Measurements from ENCODE around the gene EDC4.

Gene EDC4

DNA sequence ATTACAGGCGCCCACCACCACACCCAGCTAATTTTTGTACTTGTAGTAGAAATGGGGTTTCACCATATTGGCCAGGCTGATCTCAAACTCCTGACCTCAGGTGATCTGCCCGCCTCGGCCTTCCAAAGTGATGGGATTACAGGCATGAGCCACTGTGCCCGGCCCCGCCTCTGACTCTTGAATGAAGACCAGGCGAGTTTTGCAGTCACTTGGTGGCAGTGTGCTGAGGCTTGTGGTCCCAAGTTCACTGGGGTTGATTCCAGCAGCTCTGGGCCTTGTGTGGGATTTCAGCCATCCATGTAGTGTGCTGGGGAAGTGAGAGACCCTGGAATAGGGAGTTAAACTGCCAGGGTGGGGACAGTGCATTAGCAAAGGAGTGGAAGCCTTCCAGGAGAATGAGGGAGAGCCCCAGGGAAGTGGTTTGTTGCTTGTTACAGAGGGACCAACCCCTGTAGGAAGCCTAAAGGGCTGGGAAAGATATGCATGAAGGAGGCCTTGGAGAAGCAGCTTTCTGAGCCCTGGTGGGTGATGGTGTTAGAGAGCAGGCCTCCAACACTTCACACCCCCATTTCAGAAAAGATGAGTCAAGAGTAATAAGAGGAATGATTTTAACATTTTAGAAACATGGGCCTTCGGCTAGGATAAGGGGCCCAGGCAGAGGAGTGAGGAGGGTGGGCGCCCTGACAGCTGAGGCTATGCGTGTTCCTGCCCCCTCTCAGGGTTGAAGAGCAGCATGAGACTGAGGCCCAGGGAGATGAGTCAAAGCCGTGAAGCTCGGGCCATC lies 34.7 kb downstream of the EDC4 start:
- H4K20me1 ChIP-seq (ENCODE audit: low read depth, low read length): no peaks in the 10 kb centered on the region
- TF ChIP-seq, protein P1, sequence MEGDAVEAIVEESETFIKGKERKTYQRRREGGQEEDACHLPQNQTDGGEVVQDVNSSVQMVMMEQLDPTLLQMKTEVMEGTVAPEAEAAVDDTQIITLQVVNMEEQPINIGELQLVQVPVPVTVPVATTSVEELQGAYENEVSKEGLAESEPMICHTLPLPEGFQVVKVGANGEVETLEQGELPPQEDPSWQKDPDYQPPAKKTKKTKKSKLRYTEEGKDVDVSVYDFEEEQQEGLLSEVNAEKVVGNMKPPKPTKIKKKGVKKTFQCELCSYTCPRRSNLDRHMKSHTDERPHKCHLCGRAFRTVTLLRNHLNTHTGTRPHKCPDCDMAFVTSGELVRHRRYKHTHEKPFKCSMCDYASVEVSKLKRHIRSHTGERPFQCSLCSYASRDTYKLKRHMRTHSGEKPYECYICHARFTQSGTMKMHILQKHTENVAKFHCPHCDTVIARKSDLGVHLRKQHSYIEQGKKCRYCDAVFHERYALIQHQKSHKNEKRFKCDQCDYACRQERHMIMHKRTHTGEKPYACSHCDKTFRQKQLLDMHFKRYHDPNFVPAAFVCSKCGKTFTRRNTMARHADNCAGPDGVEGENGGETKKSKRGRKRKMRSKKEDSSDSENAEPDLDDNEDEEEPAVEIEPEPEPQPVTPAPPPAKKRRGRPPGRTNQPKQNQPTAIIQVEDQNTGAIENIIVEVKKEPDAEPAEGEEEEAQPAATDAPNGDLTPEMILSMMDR (IDR thresholded peaks at IDR 0.05; ENCODE audit: insufficient read depth, low read length, poor library complexity, severe bottlenecking): no peak
- no peak for TF ChIP-seq EZH2phosphoT487 (conservative IDR thresholded peaks at IDR 0.05; ENCODE audit: low read length)

DNA sequence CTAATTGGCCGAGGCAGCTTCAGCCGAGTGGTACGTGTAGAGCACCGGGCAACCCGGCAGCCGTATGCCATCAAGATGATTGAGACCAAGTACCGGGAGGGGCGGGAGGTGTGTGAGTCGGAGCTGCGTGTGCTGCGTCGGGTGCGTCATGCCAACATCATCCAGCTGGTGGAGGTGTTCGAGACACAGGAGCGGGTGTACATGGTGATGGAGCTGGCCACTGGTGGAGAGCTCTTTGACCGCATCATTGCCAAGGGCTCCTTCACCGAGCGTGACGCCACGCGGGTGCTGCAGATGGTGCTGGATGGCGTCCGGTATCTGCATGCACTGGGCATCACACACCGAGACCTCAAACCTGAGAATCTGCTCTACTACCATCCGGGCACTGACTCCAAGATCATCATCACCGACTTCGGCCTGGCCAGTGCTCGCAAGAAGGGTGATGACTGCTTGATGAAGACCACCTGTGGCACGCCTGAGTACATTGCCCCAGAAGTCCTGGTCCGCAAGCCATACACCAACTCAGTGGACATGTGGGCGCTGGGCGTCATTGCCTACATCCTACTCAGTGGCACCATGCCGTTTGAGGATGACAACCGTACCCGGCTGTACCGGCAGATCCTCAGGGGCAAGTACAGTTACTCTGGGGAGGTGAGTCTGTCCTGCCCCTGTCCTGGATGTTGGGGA lies 36.3 kb downstream of the EDC4 start:
- H3F3A ChIP-seq (ENCODE audit: insufficient read depth): no peaks in the 10 kb centered on the region
- H2AFZ ChIP-seq (ENCODE audit: low read depth, low read length, severe bottlenecking): no peak overlapping the region
- H3K4me2 ChIP-seq (ENCODE audit: low read depth, low read length, poor library complexity, severe bottlenecking): no peak overlapping the region
- H3K9me3 ChIP-seq (ENCODE audit: insufficient read depth, low read length): no peaks in the 10 kb centered on the region
- H3K27ac ChIP-seq (ENCODE audit: low read depth, low read length): no peak overlapping the region
- H3K79me2 ChIP-seq (ENCODE audit: insufficient read depth, low read length): no peaks in the 10 kb centered on the region
- no peak overlapping the region for H3K9ac ChIP-seq (ENCODE audit: low read length)
- no peaks in the 10 kb centered on the region for H3K36me3 ChIP-seq (ENCODE audit: low read length)
- TF ChIP-seq, protein P1 (IDR thresholded peaks at IDR 0.05; ENCODE audit: insufficient read depth, low read length, poor library complexity, severe bottlenecking): no peak
- no peak for TF ChIP-seq EZH2phosphoT487 (conservative IDR thresholded peaks at IDR 0.05; ENCODE audit: low read length)
- no peak overlapping the region for H3K4me3 ChIP-seq (ENCODE audit: insufficient read depth, low read length, poor library complexity, severe bottlenecking)
- H3K27me3 ChIP-seq (ENCODE audit: low read length): no peaks in the 10 kb centered on the region
- H3K9me2 ChIP-seq (replicated peaks; ENCODE audit: insufficient read depth, low read length): no peaks in the 10 kb centered on the region
- H4K20me1 ChIP-seq (ENCODE audit: low read depth, low read length): no peaks in the 10 kb centered on the region

More for the DNA sequence above, 34.7 kb downstream of the EDC4 start:
- Histone ChIP-seq H3K27me3 (ENCODE audit: low read length) (no peaks in the 10 kb centered on the region), H3K4me2 (ENCODE audit: low read depth, low read length, poor library complexity, severe bottlenecking) (no peak overlapping the region), H3K9me2 (replicated peaks; ENCODE audit: insufficient read depth, low read length) (no peaks in the 10 kb centered on the region), H3K4me3 (ENCODE audit: insufficient read depth, low read length, poor library complexity, severe bottlenecking) (no peak overlapping the region), H2AFZ (ENCODE audit: low read depth, low read length, severe bottlenecking) (no peak overlapping the region), H3K27ac (ENCODE audit: low read depth, low read length) (no peak overlapping the region), H3F3A (ENCODE audit: insufficient read depth) (no peaks in the 10 kb centered on the region), H3K9me3 (ENCODE audit: insufficient read depth, low read length) (no peaks in the 10 kb centered on the region), H3K9ac (ENCODE audit: low read length) (no peak overlapping the region), H3K36me3 (ENCODE audit: low read length) (no peaks in the 10 kb centered on the region), H3K79me2 (ENCODE audit: insufficient read depth, low read length) (no peaks in the 10 kb centered on the region)

DNA sequence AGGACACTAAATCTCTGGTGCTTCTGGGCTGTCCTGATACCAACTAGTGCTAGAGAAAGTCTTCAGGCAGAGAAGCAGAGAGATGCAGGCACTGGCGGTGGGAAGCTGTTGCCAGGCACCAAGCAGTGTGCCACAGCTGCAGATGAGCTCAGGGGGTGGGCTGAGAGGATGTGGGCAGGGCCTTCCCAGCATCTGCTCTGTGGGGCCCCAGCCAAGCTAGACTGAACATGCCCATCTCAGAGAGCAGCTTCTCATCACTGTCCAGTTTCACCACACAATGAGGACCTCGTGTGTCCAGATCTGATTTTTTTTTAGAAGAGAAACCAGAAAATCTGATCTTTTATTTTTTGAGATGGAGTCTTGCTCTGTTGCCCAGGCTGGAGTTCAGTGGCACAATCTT lies 37.3 kb downstream of the EDC4 start:
- H3K79me2 ChIP-seq (ENCODE audit: insufficient read depth, low read length): no peaks in the 10 kb centered on the region
- TF ChIP-seq, protein P1 (IDR thresholded peaks at IDR 0.05; ENCODE audit: insufficient read depth, low read length, poor library complexity, severe bottlenecking): no peak
- TF ChIP-seq EZH2phosphoT487 (conservative IDR thresholded peaks at IDR 0.05; ENCODE audit: low read length): no peak
- no peak overlapping the region for H2AFZ ChIP-seq (ENCODE audit: low read depth, low read length, severe bottlenecking)
- no peak overlapping the region for H3K4me3 ChIP-seq (ENCODE audit: insufficient read depth, low read length, poor library complexity, severe bottlenecking)
- no peak overlapping the region for H3K27ac ChIP-seq (ENCODE audit: low read depth, low read length)
- H3K9me2 ChIP-seq (replicated peaks; ENCODE audit: insufficient read depth, low read length): no peaks in the 10 kb centered on the region
- no peaks in the 10 kb centered on the region for H3F3A ChIP-seq (ENCODE audit: insufficient read depth)
- H3K36me3 ChIP-seq (ENCODE audit: low read length): no peaks in the 10 kb centered on the region
- no peaks in the 10 kb centered on the region for H4K20me1 ChIP-seq (ENCODE audit: low read depth, low read length)
- no peaks in the 10 kb centered on the region for H3K27me3 ChIP-seq (ENCODE audit: low read length)
- H3K9ac ChIP-seq (ENCODE audit: low read length): no peak overlapping the region
- H3K4me2 ChIP-seq (ENCODE audit: low read depth, low read length, poor library complexity, severe bottlenecking): no peak overlapping the region
- H3K9me3 ChIP-seq (ENCODE audit: insufficient read depth, low read length): no peaks in the 10 kb centered on the region

Data from SU-DHL-6 (cell line).